ENCODE results near the gene CEP131.

DNA sequence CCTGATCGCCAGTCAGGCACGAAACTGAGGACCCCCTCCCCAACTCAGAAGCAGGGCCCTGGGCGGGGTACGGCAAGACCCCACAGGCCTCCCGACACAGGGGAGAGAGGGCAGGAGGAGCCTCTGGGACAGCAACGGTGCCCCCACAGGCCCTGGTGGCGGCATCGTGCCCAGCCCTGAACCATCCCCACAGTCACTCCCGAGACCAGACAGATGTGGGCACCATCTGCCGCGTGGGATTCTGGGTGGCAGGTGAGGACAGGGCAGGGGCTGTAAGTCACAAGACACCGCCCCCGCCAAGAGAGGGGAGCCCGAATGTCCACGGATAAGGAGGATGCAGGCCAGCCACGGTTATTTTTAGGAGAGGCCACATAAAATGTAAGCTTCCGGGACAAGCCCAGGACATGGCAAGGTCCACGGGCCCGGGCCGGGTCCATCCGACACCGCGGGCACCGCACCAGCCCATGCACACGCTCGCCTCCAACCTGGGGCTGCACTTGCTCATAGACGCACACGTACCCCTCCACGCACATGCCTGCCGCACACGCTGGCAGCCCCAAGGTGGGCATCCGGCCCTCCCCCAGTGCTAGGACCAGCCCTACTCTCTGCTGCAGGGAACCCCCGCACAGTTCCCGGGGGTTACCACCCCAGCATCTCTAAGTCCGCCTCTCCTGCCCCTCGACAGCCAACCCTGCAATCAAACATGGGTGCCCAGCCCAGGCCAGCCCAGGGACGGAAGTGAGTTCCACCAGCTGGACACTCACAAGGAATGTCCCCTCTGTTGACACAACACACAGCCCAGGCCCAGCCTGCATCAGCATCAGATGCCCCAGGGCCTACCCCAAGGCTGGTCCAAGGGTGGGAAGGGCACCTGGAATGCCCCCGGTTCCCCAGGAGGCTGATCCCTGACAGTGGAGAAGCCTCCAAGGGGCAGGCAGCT lies 65.6 kb downstream of the CEP131 start:
- TF ChIP-seq, protein P1, sequence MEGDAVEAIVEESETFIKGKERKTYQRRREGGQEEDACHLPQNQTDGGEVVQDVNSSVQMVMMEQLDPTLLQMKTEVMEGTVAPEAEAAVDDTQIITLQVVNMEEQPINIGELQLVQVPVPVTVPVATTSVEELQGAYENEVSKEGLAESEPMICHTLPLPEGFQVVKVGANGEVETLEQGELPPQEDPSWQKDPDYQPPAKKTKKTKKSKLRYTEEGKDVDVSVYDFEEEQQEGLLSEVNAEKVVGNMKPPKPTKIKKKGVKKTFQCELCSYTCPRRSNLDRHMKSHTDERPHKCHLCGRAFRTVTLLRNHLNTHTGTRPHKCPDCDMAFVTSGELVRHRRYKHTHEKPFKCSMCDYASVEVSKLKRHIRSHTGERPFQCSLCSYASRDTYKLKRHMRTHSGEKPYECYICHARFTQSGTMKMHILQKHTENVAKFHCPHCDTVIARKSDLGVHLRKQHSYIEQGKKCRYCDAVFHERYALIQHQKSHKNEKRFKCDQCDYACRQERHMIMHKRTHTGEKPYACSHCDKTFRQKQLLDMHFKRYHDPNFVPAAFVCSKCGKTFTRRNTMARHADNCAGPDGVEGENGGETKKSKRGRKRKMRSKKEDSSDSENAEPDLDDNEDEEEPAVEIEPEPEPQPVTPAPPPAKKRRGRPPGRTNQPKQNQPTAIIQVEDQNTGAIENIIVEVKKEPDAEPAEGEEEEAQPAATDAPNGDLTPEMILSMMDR (IDR thresholded peaks at IDR 0.05): no peak
- TF ChIP-seq POLR2AphosphoS5 (IDR thresholded peaks at IDR 0.05; ENCODE audit: insufficient read depth in 1 of 2, low read depth in 1 of 2): no peak

Measured in vagina (tissue), 2 donors.